Activated naive CD8-positive, alpha-beta T cell treated with anti-CD3 and anti-CD28 coated beads, Interleukin-2, amount 50 U/mL, for 24 hours (primary cell): ENCODE data around the gene TLE3.

Source experiments
- ATAC-seq: fragments of 150-1000 bp; cut with Tn5 transposase; one replicate; pipeline ENCODE4 v1.10.0; 2021
- DNase-seq: peaks from one replicate; pipeline ENCODE4 v3.0.0; 2021
- H3K27ac Mint-ChIP-seq: one replicate; pipeline ENCODE4 v1.8.0; 2021; ENCODE audit warnings: mild to moderate bottlenecking, mixed read lengths
- H3K27me3 Mint-ChIP-seq: one replicate; pipeline ENCODE4 v1.8.0; 2021; ENCODE audit warnings: mixed read lengths
- H3K36me3 Mint-ChIP-seq: one replicate; pipeline ENCODE4 v1.8.0; 2021; ENCODE audit warnings: low read depth, mixed read lengths
- H3K4me1 Mint-ChIP-seq: one replicate; pipeline ENCODE4 v1.8.0; 2021; ENCODE audit warnings: mixed read lengths
- H3K4me3 Mint-ChIP-seq: one replicate; pipeline ENCODE4 v1.8.0; 2021; ENCODE audit warnings: mild to moderate bottlenecking, moderate library complexity, mixed read lengths
- H3K9me3 Mint-ChIP-seq: one replicate; pipeline ENCODE4 v1.8.0; 2021; ENCODE audit warnings: mixed read lengths

The TLE3 gene

DNA sequence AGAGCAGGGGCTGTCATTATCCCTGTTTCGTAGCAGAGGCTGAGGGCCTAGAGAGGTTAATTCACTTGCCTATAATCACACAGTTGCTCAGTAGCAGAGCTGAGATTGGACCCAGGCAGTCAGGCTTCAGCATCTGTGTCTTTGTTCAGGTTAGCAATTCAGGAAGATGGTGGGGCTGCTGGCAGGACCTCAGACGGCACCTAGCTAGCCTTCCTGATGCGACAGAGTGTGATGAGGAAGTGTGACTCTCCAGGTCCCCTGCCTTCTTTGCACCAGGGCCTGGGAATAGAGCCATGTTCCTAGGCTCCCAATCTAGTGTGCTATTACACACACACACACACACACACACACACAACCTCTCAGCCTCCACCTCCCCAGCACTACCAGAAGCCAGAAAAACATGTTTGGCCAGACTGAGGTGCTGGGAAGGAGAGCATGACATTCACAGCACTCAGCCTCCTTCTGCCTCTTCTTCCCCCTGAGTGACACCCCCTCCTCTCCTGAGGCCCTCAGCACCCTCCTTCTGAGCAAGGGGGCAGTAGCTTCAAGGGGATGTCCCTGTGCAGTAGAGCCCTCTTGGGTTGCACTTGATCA is 88.9 kb downstream of the TLE3 start:
- no peak for DNase-seq
- no peaks in the 10 kb centered on the region for H3K4me1 Mint-ChIP-seq
- no peak overlapping the region for H3K27ac Mint-ChIP-seq
- no peak for ATAC-seq
- H3K27me3 Mint-ChIP-seq = no peaks in the 10 kb centered on the region
- H3K9me3 Mint-ChIP-seq = no peaks in the 10 kb centered on the region
- no peaks in the 10 kb centered on the region for H3K36me3 Mint-ChIP-seq
- no peak overlapping the region for H3K4me3 Mint-ChIP-seq

DNA sequence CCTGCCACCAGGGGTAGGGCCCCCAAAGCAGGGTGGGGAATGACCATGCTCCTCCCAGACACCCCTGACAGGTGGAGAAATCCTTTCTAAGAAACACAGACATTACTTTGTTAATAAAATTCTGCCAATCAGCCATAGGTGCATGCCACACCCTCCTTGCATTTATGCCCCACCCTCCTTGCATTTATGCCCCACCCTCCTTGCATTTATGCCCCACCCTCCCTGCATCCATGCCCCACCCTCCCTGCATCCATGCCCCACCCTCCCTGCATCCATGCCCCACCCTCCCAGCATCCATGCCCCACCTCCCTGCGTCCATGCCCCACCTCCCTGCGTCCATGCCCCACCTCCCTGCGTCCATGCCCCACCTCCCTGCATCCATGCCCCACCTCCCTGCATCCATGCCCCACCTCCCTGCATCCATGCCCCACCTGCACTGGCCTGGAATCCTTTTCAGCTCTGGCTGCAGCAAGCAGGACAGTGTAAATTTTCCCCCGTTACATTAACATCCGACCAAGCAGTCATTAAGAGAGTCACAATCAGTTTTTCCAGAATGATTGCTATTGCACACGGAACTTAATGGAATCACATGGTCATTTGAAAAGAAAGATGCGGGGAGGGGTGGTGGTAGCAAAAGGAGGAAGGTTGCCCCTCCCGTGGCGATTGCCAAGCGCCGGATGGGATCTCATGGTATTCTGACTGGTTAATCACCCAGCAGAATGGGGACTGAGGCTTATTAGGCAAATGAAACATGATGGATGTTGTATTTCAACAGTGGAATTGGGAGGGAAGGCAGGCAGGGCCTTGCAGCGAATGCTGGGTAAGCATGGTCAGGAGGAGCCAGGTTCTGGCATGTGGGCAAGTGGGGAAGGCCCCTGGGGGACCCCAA is 91.2 kb downstream of the TLE3 start:
- H3K4me3 Mint-ChIP-seq = no peak overlapping the region
- H3K27ac Mint-ChIP-seq = no peak overlapping the region
- H3K27me3 Mint-ChIP-seq = peaks cover 2% of the 10 kb centered on the region
- no peaks in the 10 kb centered on the region for H3K4me1 Mint-ChIP-seq
- DNase-seq (no peak), ATAC-seq (no peak)
- peaks cover 6% of the 10 kb centered on the region for H3K36me3 Mint-ChIP-seq
- peaks cover 7% of the 10 kb centered on the region for H3K9me3 Mint-ChIP-seq

DNA sequence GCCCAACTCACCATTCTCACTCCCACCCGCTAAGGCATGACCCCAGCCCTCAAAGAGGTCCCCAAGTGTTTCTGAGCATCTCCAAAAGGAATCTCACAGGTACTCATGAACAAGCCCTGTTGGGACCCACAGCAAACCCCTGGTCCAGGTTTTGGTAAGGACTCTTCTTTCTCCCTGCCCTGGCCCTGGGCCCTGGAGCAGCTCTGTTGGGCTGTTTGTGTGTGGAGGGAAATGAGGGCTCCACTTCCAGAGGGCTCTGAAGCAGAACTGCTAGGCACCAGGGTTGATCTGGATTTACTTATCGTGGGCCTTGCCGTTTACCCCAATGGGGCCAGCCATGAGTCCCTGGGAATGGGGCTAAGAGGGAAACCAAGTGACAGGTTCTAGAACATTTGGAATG is 92.9 kb downstream of the TLE3 start:
- ATAC-seq = no peak
- H3K4me1 Mint-ChIP-seq = no peaks in the 10 kb centered on the region
- peaks cover 2% of the 10 kb centered on the region for H3K27me3 Mint-ChIP-seq
- H3K27ac Mint-ChIP-seq = no peak overlapping the region
- no peak overlapping the region for H3K4me3 Mint-ChIP-seq
- H3K9me3 Mint-ChIP-seq = peaks cover 7% of the 10 kb centered on the region
- DNase-seq = no peak
- peaks cover 6% of the 10 kb centered on the region for H3K36me3 Mint-ChIP-seq

DNA sequence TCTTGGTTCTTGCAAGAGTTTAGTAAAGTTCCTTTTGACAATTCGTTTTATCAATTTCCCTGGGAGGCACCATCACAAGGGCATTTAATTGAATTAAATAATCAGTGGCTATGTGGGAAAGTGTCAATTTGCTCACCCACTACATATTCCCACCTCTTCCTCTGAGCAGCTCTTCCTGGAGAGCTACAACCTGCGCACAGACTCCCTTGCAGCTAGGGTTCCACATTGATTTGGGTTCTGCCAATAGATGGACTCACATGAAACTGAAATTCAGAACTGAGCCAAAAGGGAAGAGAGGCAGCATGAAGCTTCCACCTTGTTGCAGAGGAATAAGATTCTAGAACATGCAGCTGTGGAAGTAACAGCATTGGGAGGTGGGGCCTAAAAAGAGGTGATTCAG is 94.8 kb downstream of the TLE3 start:
- Mint-ChIP-seq H3K27me3 (peaks cover 2% of the 10 kb centered on the region), H3K27ac (no peak overlapping the region), H3K4me3 (no peak overlapping the region), H3K4me1 (no peaks in the 10 kb centered on the region), H3K9me3 (peaks cover 7% of the 10 kb centered on the region), H3K36me3 (peaks cover 6% of the 10 kb centered on the region)
- ATAC-seq = no peak
- DNase-seq = no peak

DNA sequence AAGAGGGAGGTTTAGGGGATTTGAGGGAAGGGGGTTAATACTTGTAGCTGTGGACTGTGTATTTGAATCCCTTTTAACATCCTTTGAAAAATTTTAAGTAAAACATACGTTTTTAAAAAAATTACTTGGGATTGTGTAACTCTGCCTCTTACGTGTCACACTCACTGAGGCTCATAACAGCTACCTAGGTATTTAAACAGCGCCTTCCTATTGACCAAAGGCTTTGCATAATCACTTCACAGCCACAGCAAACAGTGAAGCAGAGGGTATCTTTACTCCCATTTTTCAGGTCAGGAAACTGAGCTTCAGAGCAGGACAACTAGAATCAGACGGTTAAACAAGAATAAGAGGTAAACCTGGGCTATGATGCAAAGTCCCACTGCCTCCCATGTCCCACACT is 95.9 kb downstream of the TLE3 start:
- ATAC-seq (no peak), DNase-seq (no peak)
- peaks cover 2% of the 10 kb centered on the region for H3K27me3 Mint-ChIP-seq
- peaks cover 6% of the 10 kb centered on the region for H3K36me3 Mint-ChIP-seq
- H3K9me3 Mint-ChIP-seq = peaks cover 7% of the 10 kb centered on the region
- no peak overlapping the region for H3K4me3 Mint-ChIP-seq
- no peak overlapping the region for H3K27ac Mint-ChIP-seq
- no peaks in the 10 kb centered on the region for H3K4me1 Mint-ChIP-seq

GRCh38 chr15:69999392-70000085 is 98.2 kb downstream of the TLE3 start:
- Mint-ChIP-seq H3K36me3 (peaks cover 6% of the 10 kb centered on the region), H3K27ac (peak overlapping the region; percentile 3), H3K27me3 (peaks cover 2% of the 10 kb centered on the region), H3K4me3 (no peak overlapping the region), H3K4me1 (no peaks in the 10 kb centered on the region), H3K9me3 (peaks cover 7% of the 10 kb centered on the region)
- DNase-seq (no peak), ATAC-seq (no peak)

DNA sequence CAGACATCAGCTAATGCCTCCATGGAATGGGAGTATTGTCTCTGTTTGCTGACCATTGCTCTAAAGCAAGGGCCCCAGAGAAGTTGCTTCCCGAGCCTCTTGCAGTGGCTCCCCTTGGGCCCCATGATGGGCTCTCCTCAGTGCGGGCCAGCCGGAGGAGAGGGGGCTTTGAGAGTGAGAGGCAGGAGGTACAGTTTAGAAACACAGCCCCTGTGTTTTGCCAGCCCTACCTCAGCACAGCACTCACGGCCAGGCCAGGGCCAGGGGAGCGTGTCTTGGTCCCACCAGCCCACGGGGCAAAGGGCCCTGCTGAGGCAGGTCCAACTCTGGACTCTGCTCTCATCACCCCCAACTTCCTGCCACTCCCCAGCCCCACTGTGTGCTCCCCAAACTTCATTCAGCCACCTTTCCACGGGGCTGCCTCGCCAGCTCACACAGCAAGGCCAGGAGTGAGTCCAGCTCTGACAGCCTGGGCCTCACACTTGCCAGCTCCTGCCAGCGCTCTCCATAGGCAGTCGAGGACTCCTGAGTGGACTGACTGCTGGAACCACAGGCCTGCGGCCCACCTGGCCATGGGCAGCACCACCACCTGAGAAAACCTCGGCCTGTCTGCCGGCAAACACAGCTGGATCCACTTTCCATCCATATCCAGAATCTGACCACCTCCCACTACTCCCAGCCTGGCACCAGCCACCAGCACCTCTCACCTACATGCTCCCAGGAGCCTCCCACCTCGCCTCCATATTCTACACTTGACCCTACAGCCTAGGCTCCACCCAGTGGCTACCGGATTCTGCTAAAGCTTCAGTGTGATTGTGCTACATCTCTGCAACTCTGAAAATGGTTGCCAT is 99.0 kb downstream of the TLE3 start:
- Mint-ChIP-seq H3K27me3 (peaks cover 2% of the 10 kb centered on the region), H3K4me3 (no peak overlapping the region), H3K9me3 (peaks cover 7% of the 10 kb centered on the region), H3K36me3 (peaks cover 6% of the 10 kb centered on the region), H3K4me1 (no peaks in the 10 kb centered on the region), H3K27ac (no peak overlapping the region)
- ATAC-seq (no peak), DNase-seq (no peak)

DNA sequence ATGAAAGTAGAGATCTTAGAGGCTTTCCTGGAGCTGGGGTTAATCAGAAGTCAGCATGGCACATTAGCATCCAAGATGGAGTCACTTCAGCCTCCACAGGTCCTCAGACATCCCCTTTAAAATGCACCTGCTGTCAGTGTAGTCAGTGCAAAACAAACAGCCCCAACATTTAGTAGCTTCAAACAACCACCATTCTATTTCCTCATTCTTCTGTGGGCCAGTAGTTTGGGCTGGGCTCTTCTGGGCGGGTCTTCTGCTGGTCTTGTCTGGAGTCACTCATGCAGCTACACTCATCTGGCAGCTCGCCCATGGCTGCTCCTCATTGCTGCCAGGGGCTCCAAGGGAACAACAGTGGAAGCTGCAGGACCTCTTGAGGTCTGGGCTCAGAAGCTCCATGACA is 99.9 kb downstream of the TLE3 start:
- Mint-ChIP-seq H3K36me3 (peaks cover under 1% of the 10 kb centered on the region), H3K27me3 (peaks cover 4% of the 10 kb centered on the region), H3K4me1 (no peaks in the 10 kb centered on the region), H3K9me3 (peaks cover 1% of the 10 kb centered on the region), H3K4me3 (no peak overlapping the region), H3K27ac (no peak overlapping the region)
- DNase-seq (no peak), ATAC-seq (no peak)
